CD14-positive monocyte (primary cell): ENCODE measurements around the gene TSC22D1. TPM values are rescaled to one million over a fixed set of nuclear protein-coding genes. Genes with fewer than 3 reads are reported as not detected.

Source experiments
- DNase-seq, 3 donors: peaks; one replicate each; pipeline ENCODE4 v3.0.0-alpha.2; 2011 to 2022
- H2AFZ ChIP-seq: 2 replicates; pipeline ENCODE4 v1.6.0; 2012; ENCODE audit warnings: mild to moderate bottlenecking, low read depth, low read length, inconsistent platforms; ENCODE audit not compliant: insufficient read depth, poor library complexity, severe bottlenecking
- H3K27ac ChIP-seq, 2 donors: 1 replicate in 1 of 2; 2 replicates in 1 of 2; pipeline ENCODE4 v1.5.1; 2012 to 2013; ENCODE audit warnings: low read length in 2 of 2, control low read depth in 1 of 2, inconsistent platforms in 1 of 2, low read depth in 1 of 2, mild to moderate bottlenecking in 1 of 2
- H3K27me3 ChIP-seq, 2 donors: one replicate each; pipeline versions ENCODE4 v1.6.0 to v1.6.1; 2011 to 2013; ENCODE audit warnings: low read length in 2 of 2; ENCODE audit not compliant: control insufficient read depth in 2 of 2, insufficient read depth in 2 of 2
- H3K36me3 ChIP-seq, 2 donors: replicated peaks in 1 of 2; 1 replicate in 1 of 2; 2 replicates in 1 of 2; pipeline versions ENCODE4 v1.5.1 to v1.6.1; 2012 to 2013; ENCODE audit warnings: low read length in 2 of 2, control low read depth in 1 of 2, inconsistent platforms in 1 of 2, mild to moderate bottlenecking in 1 of 2; ENCODE audit not compliant: insufficient read depth in 2 of 2, control insufficient read depth in 1 of 2
- H3K4me1 ChIP-seq, 2 donors: 1 replicate in 1 of 2; 2 replicates in 1 of 2; pipeline versions ENCODE4 v1.5.1 to v1.6.1; 2012 to 2013; ENCODE audit warnings: low read length in 2 of 2, control low read depth in 1 of 2, inconsistent platforms in 1 of 2, mild to moderate bottlenecking in 1 of 2, moderate library complexity in 1 of 2; ENCODE audit not compliant: insufficient read depth in 2 of 2, control insufficient read depth in 1 of 2
- H3K4me2 ChIP-seq: replicated peaks from 2 replicates; pipeline ENCODE3; 2012; ENCODE audit warnings: low read length, moderate library complexity, mild to moderate bottlenecking; ENCODE audit not compliant: poor library complexity, severe bottlenecking; ENCODE audit errors: extremely low read depth
- H3K4me3 ChIP-seq, 3 experiments: fragments of 200-600 bp in 1 of 3; sonication (generic) in 1 of 3; replicated peaks in 1 of 3; 1 replicate in 2 of 3; 2 replicates in 1 of 3; pipeline ENCODE4 v1.5.1; 2011 to 2013; ENCODE audit warnings: low read length in 3 of 3, mild to moderate bottlenecking in 3 of 3, control low read depth in 2 of 3, low read depth in 2 of 3, inconsistent platforms in 1 of 3, moderate library complexity in 1 of 3
- H3K79me2 ChIP-seq: 2 replicates; pipeline ENCODE4 v1.6.0; 2012; ENCODE audit warnings: mild to moderate bottlenecking, control low read depth, inconsistent platforms, low read length, moderate library complexity; ENCODE audit not compliant: insufficient read depth
- H3K9ac ChIP-seq: 2 replicates; pipeline ENCODE4 v1.6.0; 2017; ENCODE audit warnings: low read length, mild to moderate bottlenecking; ENCODE audit not compliant: insufficient read depth, poor library complexity, severe bottlenecking
- H3K9me3 ChIP-seq, 2 donors: replicated peaks in 1 of 2; 1 replicate in 1 of 2; 2 replicates in 1 of 2; pipeline versions ENCODE4 v1.5.1 to v1.6.1; 2012 to 2013; ENCODE audit warnings: low read length in 2 of 2, control low read depth in 1 of 2; ENCODE audit not compliant: control insufficient read depth in 1 of 2, insufficient read depth in 1 of 2
- H4K20me1 ChIP-seq: 2 replicates; pipeline ENCODE4 v1.6.0; 2012; ENCODE audit warnings: mild to moderate bottlenecking, low read length, control low read depth, moderate library complexity; ENCODE audit not compliant: insufficient read depth
- H3K27ac Mint-ChIP-seq, 7 donors: one replicate each; pipeline ENCODE4 v1.8.0; 2020; ENCODE audit warnings: mild to moderate bottlenecking in 7 of 7, mixed read lengths in 7 of 7, moderate library complexity in 6 of 7, inconsistent platforms in 2 of 7
- H3K27me3 Mint-ChIP-seq, 3 donors: one replicate each; pipeline ENCODE4 v1.8.0; 2021 to 2022; ENCODE audit warnings: low read depth in 3 of 3, mild to moderate bottlenecking in 3 of 3, mixed read lengths in 3 of 3, moderate library complexity in 3 of 3, inconsistent platforms in 1 of 3
- H3K36me3 Mint-ChIP-seq, 2 donors: one replicate each; pipeline ENCODE4 v1.8.0; 2020; ENCODE audit warnings: mixed read lengths in 2 of 2, inconsistent platforms in 1 of 2, mild to moderate bottlenecking in 1 of 2
- H3K4me1 Mint-ChIP-seq: one replicate; pipeline ENCODE4 v1.8.0; 2020; ENCODE audit warnings: mild to moderate bottlenecking, mixed read lengths
- H3K4me3 Mint-ChIP-seq, 2 donors: one replicate each; pipeline ENCODE4 v1.8.0; 2020; ENCODE audit warnings: mild to moderate bottlenecking in 2 of 2, mixed read lengths in 2 of 2, moderate library complexity in 1 of 2
- H3K9me3 Mint-ChIP-seq, 7 donors: one replicate each; pipeline ENCODE4 v1.8.0; 2020 to 2022; ENCODE audit warnings: mixed read lengths in 7 of 7, mild to moderate bottlenecking in 6 of 7, moderate library complexity in 6 of 7, inconsistent platforms in 2 of 7
- CTCF ChIP-seq: fragments of 200-600 bp; IDR thresholded peaks from one replicate; pipeline ENCODE4 v1.8.0; 2022; ENCODE audit warnings: antibody characterized with exemption, mild to moderate bottlenecking
- WGBS: methylation state at CpG from one replicate; pipeline ENCODE4 v1.1.5; 2013; ENCODE audit warnings: missing lambda C conversion rate; ENCODE audit not compliant: insufficient coverage; 5-methylcytosine and 5-hydroxymethylcytosine counted together
- intact Hi-C, 2 donors: fragments of 100-400 bp; cut with micrococcal nuclease; formaldehyde crosslinking; loops; one replicate each; pipeline versions ENCODE4 v1.15.0 to v1.15.1; 2023
- polyA plus RNA-seq, 3 donors: library from polyadenylated mRNA; depleted of rRNA in 1 of 3; unstranded in 2 of 3; stranded (reverse) in 1 of 3; fragments of 300-500 nt in 2 of 3; fragments of >200 nt in 1 of 3; fragmentation: Illumina TruSeq in 2 of 3; gene quantifications; 1 replicate in 2 of 3; 2 replicates in 1 of 3; pipeline ENCODE4 v1.2.3, GENCODE V29; 2012 to 2021

The TSC22D1 gene
- polyA plus RNA-seq, 3 donors: 1.9 to 10.4 (median 3.1) TPM

- Mint-ChIP-seq H3K27me3 (peaks cover 11 to 21% (median 13%) of the 10 kb centered on the region in 3 donors), H3K4me1 (peaks cover 26% of the 10 kb centered on the region)
- WGBS: 77% methylated on average over 7 of the region's 10 CpGs
These were observed 136.0 kb downstream of the TSC22D1 start for GRCh38 chr13:44440046-44440608.

DNA sequence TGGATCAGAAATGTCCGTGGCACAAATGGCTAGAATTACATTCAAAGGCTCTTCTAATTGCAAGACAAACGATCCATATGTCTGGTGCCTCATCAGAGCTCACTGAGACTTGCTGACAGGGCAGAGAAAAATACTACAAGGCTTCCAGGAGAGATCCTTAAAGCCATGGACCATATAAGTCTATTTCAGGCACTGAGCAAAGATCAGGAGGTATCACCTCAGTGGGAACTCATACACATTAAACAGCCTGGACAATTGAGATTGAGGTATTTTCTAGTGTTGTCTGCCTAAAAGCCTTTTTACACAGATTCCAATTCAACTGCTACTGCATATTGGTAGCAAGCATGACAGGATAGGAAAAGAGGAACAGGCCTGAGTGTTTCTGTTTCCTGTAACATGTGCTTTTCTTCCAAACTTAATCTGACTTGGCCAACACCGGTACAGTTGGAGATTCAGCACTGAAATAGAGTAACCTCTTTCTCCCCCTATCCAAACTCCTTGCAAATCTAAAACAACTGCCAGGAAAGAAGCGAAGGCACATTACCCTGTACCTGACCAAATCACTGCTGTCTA is 136.6 kb downstream of the TSC22D1 start:
- H3K27ac ChIP-seq: no peak overlapping the region
- H3K4me3 Mint-ChIP-seq: peak overlapping the region in 1 of 2 donors; percentile 64
- peaks cover 26% of the 10 kb centered on the region for H3K4me1 Mint-ChIP-seq
- peaks cover under 1 to 10% of the 10 kb centered on the region in 2 donors for H3K36me3 Mint-ChIP-seq
- no peaks in the 10 kb centered on the region for H3K79me2 ChIP-seq
- H4K20me1 ChIP-seq: peaks cover 5% of the 10 kb centered on the region
- no peak for TF ChIP-seq CTCF
- no peak overlapping the region for H3K4me3 ChIP-seq
- peak overlapping the region in 1 of 7 donors; percentile 19 for H3K27ac Mint-ChIP-seq
- H3K9ac ChIP-seq: no peak overlapping the region
- H2AFZ ChIP-seq: no peak overlapping the region
- no peaks in the 10 kb centered on the region for H3K9me3 ChIP-seq
- H3K4me1 ChIP-seq: peaks cover 29 to 38% of the 10 kb centered on the region in 2 donors
- intact Hi-C loops: loop anchor here (2.0 to 10.0 kb wide), 8 partner anchors 135 to 532 kb away; no protein-coding TSS in a partner anchor
- no peaks in the 10 kb centered on the region for H3K36me3 ChIP-seq
- H3K9me3 Mint-ChIP-seq: no peaks in the 10 kb centered on the region
- peaks cover 8 to 23% of the 10 kb centered on the region in 2 donors for H3K27me3 ChIP-seq
- peak in 1 of 3 donors; percentile 25 for DNase-seq
- peak overlapping the region; percentile 13 for H3K4me2 ChIP-seq
- WGBS: 13% methylated on average over 3 of the region's 4 CpGs
- H3K27me3 Mint-ChIP-seq: peaks cover 11 to 23% (median 13%) of the 10 kb centered on the region in 3 donors

More at GRCh38 chr13:44440046-44440608, 136.0 kb downstream of the TSC22D1 start:
- Histone ChIP-seq H3K9ac (no peak overlapping the region), H3K4me2 (peak overlapping the region; percentile 13), H3K9me3 (no peaks in the 10 kb centered on the region), H3K4me1 (peaks cover 26 to 33% of the 10 kb centered on the region in 2 donors), H3K27ac (no peak overlapping the region), H3K4me3 (no peak overlapping the region), H3K36me3 (no peaks in the 10 kb centered on the region), H3K27me3 (peaks cover 8 to 23% of the 10 kb centered on the region in 2 donors), H4K20me1 (peaks cover 5% of the 10 kb centered on the region), H2AFZ (no peak overlapping the region), H3K79me2 (no peaks in the 10 kb centered on the region)
- DNase-seq: no peak
- Mint-ChIP-seq H3K36me3 (peaks cover 0 to 7% of the 10 kb centered on the region in 2 donors), H3K4me3 (peak overlapping the region in 1 of 2 donors; percentile 64), H3K9me3 (no peaks in the 10 kb centered on the region), H3K27ac (peak overlapping the region in 2 of 7 donors; percentile 19 to 73)
- intact Hi-C loops: no loop called here
- TF ChIP-seq CTCF: no peak
